ENCODE measurements around the gene SLC2A10. TPM values are rescaled to one million over a fixed set of nuclear protein-coding genes. Genes with fewer than 3 reads are reported as not detected.

SLC2A10 gene
- total and polyA plus RNA-seq, 7 donors, result 0.40 to 1.7 (median 1.0) TPM

DNA sequence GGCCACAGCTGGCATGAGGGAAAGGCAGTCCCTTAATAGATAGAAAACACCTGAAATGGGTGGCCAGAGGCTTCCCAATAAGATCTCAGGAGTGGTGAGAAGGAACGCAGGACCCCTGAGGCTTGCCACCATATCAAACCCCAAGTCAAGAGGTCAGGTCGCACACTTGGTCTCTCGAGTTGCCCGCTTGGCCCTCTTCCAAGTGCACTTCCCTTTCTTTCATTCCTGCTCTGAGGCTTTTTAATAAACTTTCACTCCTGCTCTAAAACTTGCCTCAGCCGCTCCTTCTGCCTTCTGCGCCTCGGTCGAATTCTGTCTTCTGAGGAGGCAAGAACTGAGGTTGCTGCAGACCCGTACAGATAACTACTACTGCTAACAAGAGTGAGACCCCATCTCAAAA, 64.2 kb downstream of the SLC2A10 start:
- Histone ChIP-seq H3K27me3 (ENCODE audit: insufficient read depth in 3 of 3, low read length in 2 of 3) (peaks cover 0 to 3% (median 0%) of the 10 kb centered on the region in 3 donors), H3K27ac (no peak overlapping the region), H3K36me3 (ENCODE audit: insufficient read depth in 1 of 2, low read depth in 1 of 2) (no peaks in the 10 kb centered on the region), H3K4me1 (no peaks in the 10 kb centered on the region), H3K9me3 (no peaks in the 10 kb centered on the region), H3K4me3 (no peak overlapping the region)
- DNase-seq (no peak), ATAC-seq (no peak)
- TF ChIP-seq, protein P1, sequence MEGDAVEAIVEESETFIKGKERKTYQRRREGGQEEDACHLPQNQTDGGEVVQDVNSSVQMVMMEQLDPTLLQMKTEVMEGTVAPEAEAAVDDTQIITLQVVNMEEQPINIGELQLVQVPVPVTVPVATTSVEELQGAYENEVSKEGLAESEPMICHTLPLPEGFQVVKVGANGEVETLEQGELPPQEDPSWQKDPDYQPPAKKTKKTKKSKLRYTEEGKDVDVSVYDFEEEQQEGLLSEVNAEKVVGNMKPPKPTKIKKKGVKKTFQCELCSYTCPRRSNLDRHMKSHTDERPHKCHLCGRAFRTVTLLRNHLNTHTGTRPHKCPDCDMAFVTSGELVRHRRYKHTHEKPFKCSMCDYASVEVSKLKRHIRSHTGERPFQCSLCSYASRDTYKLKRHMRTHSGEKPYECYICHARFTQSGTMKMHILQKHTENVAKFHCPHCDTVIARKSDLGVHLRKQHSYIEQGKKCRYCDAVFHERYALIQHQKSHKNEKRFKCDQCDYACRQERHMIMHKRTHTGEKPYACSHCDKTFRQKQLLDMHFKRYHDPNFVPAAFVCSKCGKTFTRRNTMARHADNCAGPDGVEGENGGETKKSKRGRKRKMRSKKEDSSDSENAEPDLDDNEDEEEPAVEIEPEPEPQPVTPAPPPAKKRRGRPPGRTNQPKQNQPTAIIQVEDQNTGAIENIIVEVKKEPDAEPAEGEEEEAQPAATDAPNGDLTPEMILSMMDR (IDR thresholded peaks at IDR 0.05), result no peak
- intact Hi-C loops (cut with DNase I), result no loop called here
- 51 to 63% (median 59%) methylated on average over 9 of the region's 9 CpGs for WGBS, 3 donors

DNA sequence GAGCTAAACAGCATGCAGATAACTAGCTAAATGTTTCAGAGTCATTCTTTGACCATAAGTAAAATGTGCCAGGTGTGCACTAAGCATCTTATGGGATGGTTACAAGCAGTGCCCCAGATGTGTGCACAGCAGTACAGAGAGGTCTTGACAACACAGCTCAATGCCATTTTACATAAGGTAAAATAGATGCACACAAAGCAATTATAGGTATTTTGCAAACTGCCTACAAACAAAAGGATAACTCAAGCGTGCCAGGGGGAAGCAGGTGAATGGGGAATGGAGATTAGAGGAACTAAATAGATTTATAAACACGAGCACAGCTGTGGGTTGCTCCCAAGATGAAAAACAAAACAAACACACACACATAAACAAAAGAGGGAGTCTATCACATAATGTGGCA, 64.8 kb downstream of the SLC2A10 start:
- Histone ChIP-seq H3K9me3 (no peaks in the 10 kb centered on the region), H3K27me3 (ENCODE audit: insufficient read depth in 3 of 3, low read length in 2 of 3) (peaks cover 0 to 3% (median 0%) of the 10 kb centered on the region in 3 donors), H3K27ac (no peak overlapping the region), H3K4me1 (no peaks in the 10 kb centered on the region), H3K4me3 (no peak overlapping the region), H3K36me3 (ENCODE audit: insufficient read depth in 1 of 2, low read depth in 1 of 2) (no peaks in the 10 kb centered on the region)
- 35 to 48% (median 36%) methylated on average over 2 of the region's 2 CpGs for WGBS, 3 donors
- TF ChIP-seq, protein P1 (IDR thresholded peaks at IDR 0.05), result no peak
- intact Hi-C loops (cut with DNase I), result no loop called here
- ATAC-seq (no peak), DNase-seq (no peak)

DNA sequence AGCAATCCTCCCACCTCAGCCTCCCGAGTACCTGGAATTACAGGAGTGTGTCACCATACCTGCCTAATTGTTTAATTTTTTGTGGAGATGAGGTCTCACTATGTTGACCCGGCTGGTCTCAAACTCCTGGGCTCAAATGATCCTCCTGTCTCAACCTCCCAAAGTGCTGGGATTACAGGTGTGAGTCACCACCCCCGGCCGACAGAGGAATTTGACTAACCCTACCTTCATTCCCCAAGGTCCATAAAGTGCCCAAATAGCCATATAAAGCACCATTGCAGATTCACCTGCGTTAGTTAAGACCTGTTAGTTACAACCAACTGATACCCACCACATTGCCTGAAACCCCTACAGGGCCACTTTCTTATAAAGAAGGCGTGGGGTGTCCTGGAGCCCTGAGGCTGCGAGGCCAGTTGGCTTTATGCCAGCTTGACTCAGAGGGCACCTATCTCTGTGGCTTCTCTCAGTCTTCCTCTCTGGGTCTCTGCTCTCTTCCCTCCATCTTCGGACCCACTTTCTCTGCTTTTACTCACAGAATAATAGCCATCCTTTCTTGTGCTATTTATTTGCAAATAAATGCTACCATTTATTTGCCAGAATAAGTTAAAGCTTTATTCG, 65.6 kb downstream of the SLC2A10 start:
- H3K27ac ChIP-seq, result no peak overlapping the region
- ATAC-seq (no peak), DNase-seq (no peak)
- no peaks in the 10 kb centered on the region for H3K36me3 ChIP-seq (ENCODE audit: insufficient read depth in 1 of 2, low read depth in 1 of 2)
- no peak overlapping the region for H3K4me3 ChIP-seq
- TF ChIP-seq, protein P1 (IDR thresholded peaks at IDR 0.05), result no peak
- no peaks in the 10 kb centered on the region for H3K9me3 ChIP-seq
- H3K4me1 ChIP-seq, result no peaks in the 10 kb centered on the region
- 87 to 92% (median 90%) methylated on average over 9 of the region's 9 CpGs for WGBS, 3 donors
- intact Hi-C loops (cut with DNase I), result no loop called here
- H3K27me3 ChIP-seq (ENCODE audit: insufficient read depth in 3 of 3, low read length in 2 of 3), result peaks cover 0 to 3% (median 0%) of the 10 kb centered on the region in 3 donors

DNA sequence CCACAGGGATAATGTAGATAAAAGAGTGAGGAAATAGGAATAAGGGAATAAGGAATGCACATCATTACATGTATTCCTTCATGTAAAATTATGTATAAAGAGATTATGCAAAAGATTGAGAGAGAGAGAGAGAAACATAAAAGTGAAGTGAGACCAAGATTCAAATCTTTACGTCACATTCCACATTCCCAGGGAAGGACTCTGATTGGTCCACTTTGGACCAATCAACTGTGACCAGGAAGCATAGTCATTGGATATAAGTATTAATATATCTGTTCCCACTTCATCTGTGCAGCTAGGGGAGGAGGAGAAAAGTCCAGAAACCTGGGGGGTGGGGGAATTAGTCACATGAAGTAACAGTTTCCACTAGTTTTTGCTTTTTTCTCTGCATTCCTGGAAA, 66.4 kb downstream of the SLC2A10 start:
- no peak for ATAC-seq
- Histone ChIP-seq H3K36me3 (ENCODE audit: insufficient read depth in 1 of 2, low read depth in 1 of 2) (no peaks in the 10 kb centered on the region), H3K9me3 (no peaks in the 10 kb centered on the region), H3K4me3 (no peak overlapping the region), H3K27ac (no peak overlapping the region), H3K27me3 (ENCODE audit: insufficient read depth in 3 of 3, low read length in 2 of 3) (peaks cover 0 to 3% (median 0%) of the 10 kb centered on the region in 3 donors), H3K4me1 (no peaks in the 10 kb centered on the region)
- 85 to 88% (median 87%) methylated on average over 1 of the region's 1 CpG for WGBS, 3 donors
- TF ChIP-seq, protein P1 (IDR thresholded peaks at IDR 0.05), result no peak
- intact Hi-C loops (cut with DNase I), result no loop called here
- no peak for DNase-seq

DNA sequence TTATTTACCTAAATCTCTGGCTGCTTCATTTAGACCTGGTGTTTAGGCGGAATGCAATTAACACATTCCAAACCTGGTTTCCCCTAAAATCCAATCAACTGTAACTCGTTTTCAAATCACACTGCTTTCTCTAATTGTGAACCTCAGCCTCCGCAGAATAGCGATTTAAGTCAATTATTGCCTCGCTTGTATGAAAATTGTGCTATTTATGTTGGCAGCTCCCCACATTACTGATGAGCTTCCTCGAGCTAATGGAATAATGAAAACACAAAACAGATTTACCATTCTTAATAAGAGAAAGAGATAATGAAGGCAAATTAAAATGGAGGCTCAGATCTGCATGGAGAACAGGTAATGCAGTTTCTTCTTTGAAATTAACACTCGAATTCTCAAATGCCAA, 67.9 kb downstream of the SLC2A10 start:
- Histone ChIP-seq H3K27me3 (ENCODE audit: insufficient read depth in 3 of 3, low read length in 2 of 3) (peaks cover 0 to 3% (median 0%) of the 10 kb centered on the region in 3 donors), H3K36me3 (ENCODE audit: insufficient read depth in 1 of 2, low read depth in 1 of 2) (no peaks in the 10 kb centered on the region), H3K4me1 (no peaks in the 10 kb centered on the region), H3K9me3 (no peaks in the 10 kb centered on the region), H3K27ac (no peak overlapping the region), H3K4me3 (no peak overlapping the region)
- ATAC-seq, result no peak
- no peak for DNase-seq
- intact Hi-C loops (cut with DNase I), result no loop called here
- WGBS, 3 donors, result 69 to 75% (median 75%) methylated on average over 7 of the region's 7 CpGs
- TF ChIP-seq, protein P1 (IDR thresholded peaks at IDR 0.05), result no peak
